Astrocyte of the cerebellum (primary cell): Measurements from ENCODE around the gene BCAS1.

ENCODE experiments used
- DNase-seq: peaks from one replicate; pipeline ENCODE4 v3.0.0-alpha.2; 2011; ENCODE audit warnings: low read depth
- H3K4me3 ChIP-seq: 2 replicates; pipeline ENCODE4 v1.5.1; 2011; ENCODE audit warnings: mild to moderate bottlenecking, low read depth, low read length, moderate library complexity
- in situ Hi-C: cut with HindIII; loops from 2 replicates; pipeline ENCODE4 v1.10.0; 2017; ENCODE audit warnings: low sequenced_read_pairs
- TF ChIP-seq, protein P1 (sequence below): IDR thresholded peaks from 2 replicates; pipeline ENCODE4 v1.5.1; 2012; ENCODE audit warnings: low read length, low read depth, moderate library complexity, mild to moderate bottlenecking; ENCODE audit errors: missing control alignments

Gene BCAS1

DNA sequence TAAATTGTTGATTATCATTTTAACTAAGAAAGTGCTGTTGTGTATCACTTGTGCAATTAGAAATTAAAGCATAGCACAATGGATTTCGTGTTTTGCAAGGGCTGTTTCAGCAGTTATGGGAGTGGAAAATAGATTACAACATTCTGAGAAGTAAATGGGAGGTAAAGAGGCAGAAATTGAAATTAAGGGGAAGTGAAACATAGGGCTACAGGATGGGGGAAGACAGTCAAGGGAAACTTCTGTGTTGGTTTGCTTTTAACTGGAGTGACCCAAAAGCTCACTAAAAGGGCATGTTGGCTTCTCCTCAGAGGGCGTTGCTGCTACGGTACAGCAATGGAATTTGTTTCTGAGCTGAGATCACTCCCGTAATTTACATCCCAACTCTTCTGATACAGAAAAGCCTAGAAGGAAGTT, 147.5 kb downstream of the BCAS1 start:
- no peak overlapping the region for H3K4me3 ChIP-seq
- TF ChIP-seq, protein P1, sequence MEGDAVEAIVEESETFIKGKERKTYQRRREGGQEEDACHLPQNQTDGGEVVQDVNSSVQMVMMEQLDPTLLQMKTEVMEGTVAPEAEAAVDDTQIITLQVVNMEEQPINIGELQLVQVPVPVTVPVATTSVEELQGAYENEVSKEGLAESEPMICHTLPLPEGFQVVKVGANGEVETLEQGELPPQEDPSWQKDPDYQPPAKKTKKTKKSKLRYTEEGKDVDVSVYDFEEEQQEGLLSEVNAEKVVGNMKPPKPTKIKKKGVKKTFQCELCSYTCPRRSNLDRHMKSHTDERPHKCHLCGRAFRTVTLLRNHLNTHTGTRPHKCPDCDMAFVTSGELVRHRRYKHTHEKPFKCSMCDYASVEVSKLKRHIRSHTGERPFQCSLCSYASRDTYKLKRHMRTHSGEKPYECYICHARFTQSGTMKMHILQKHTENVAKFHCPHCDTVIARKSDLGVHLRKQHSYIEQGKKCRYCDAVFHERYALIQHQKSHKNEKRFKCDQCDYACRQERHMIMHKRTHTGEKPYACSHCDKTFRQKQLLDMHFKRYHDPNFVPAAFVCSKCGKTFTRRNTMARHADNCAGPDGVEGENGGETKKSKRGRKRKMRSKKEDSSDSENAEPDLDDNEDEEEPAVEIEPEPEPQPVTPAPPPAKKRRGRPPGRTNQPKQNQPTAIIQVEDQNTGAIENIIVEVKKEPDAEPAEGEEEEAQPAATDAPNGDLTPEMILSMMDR = no peak
- in situ Hi-C loops = no loop called here
- no peak for DNase-seq

DNA sequence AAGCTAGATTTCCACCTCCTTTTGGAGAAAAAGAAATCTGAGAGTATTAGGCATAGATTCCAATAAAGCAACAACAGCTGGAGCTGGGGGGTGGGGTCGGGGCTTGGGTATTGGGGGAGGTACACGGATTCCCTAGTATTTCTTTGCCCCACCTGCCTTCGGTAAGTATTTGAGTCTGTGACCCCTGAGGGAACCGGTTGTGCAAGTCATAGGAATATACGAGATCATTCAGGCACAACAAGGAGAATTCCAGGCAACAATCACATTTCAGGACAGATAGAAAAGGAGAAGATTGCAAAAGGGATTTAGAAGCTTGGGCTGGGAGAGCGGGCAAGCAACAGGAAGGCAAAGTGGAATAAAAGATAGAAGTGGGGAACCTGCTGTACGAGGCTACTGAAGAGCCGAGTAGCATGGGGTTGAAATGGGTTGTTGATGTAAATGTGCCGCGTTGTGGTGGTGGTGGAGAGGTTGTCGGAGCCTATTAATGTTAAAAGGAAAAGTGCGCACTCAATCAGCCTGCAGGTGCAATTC, 148.9 kb downstream of the BCAS1 start:
- H3K4me3 ChIP-seq = no peak overlapping the region
- TF ChIP-seq, protein P1 = no peak
- no peak for DNase-seq
- in situ Hi-C loops = no loop called here

DNA sequence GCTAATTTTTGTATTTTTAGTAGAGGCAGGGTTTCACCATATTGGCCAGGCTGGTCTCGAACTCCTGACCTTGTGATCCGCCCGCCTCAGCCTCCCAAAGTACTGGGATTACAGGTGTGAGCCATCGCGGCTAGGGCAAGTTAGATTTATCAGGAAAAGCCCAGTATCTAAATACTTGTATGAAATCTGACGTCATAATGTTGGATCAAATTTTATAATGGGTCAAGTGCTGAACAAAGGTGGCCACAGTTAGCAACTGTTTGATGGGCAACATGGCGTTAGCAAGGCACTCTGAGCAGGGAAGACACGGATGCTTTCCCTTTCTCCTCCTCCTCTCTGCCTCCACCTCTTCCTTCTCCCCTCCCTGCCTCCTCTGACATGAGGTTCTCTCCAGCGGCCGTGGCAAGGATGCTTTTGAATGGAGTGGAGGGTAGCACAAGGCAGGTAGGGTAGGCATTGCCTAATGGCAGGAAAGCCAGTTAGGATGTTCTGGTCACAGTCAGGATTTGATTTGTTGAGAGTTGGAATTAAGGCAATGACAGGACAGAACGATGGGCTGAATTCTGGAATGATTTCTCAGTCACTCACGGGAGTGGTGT, 149.6 kb downstream of the BCAS1 start:
- in situ Hi-C loops = no loop called here
- TF ChIP-seq, protein P1 = no peak
- no peak overlapping the region for H3K4me3 ChIP-seq
- DNase-seq = no peak

DNA sequence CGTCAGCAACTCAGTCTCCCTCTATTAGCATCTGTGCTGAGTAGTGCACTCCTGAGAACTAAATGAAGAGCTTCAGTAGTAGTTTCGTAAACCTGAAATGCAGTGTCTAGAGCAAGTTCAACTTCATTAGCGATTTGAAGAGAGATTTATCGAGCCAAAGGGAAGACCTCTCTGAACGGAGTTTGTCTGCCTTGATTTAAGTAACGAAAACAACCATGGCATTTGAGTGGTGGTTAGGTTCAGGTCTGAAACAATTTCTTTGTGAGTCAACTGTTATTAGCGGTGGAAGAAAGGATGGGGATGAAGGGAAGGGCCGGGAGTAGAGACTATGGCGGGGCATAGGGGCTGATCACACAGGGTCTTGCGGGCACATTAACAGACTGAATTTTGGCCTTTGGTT, 150.5 kb downstream of the BCAS1 start:
- TF ChIP-seq, protein P1 = no peak
- in situ Hi-C loops = no loop called here
- no peak overlapping the region for H3K4me3 ChIP-seq

DNA sequence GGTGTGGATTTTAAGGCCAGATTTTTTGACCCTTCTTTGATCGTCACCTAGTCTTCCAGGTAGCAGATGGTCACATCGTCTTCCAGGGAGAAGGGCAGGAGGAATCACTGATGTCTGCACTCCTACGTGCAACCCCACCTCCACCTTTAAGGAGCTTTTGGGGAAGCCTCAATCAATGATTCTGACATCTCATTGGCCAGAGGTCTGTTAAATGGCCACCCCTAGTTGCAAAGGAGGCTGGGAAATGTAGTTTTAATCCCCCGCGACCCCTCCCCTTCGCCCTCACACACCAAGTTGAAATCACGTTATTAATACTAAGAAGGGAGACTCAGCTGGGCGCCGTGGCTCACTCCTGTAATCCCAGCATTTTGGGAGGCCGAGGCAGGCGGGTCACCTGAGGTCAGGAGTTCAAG, 151.4 kb downstream of the BCAS1 start:
- DNase-seq = no peak
- in situ Hi-C loops = no loop called here
- TF ChIP-seq, protein P1 = no peak
- no peak overlapping the region for H3K4me3 ChIP-seq

More for the DNA sequence above, 150.5 kb downstream of the BCAS1 start:
- no peak for DNase-seq

DNA sequence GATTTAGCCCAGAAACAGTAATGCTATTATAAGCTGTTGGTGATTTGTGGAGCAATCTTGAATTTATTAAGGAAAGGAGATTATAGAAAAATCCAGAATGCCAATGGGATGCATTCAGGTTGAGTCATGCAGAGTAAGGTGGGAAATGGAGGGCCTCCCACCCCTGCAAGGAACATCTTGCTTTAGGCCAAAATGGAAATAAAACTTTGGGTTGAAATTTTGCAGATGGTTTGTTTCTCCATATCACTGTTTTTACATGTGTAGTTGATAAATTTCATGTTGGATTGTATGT, 152.4 kb downstream of the BCAS1 start:
- in situ Hi-C loops = no loop called here
- TF ChIP-seq, protein P1 = no peak
- no peak overlapping the region for H3K4me3 ChIP-seq
- no peak for DNase-seq
